ENCODE measurements around the gene PTGDR.

The PTGDR gene

GRCh38 chr14:52283099-52283498, 15.6 kb downstream of the PTGDR start:
- in situ Hi-C loops (cut with HindIII; ENCODE audit: low sequenced_read_pairs) = no loop called here
- H3K4me3 ChIP-seq (ENCODE audit: low read depth, low read length) = no peak overlapping the region
- no peak for TF ChIP-seq CTCF (IDR thresholded peaks at IDR 0.05; ENCODE audit: low read depth, low read length)
- no peak for DNase-seq (ENCODE audit: low read depth, low spot score)

- no peak overlapping the region for H3K4me3 ChIP-seq (ENCODE audit: low read depth, low read length)
- in situ Hi-C loops (cut with HindIII; ENCODE audit: low sequenced_read_pairs) = no loop called here
- DNase-seq (ENCODE audit: low read depth, low spot score) = peak; percentile 40
- TF ChIP-seq CTCF (IDR thresholded peaks at IDR 0.05; ENCODE audit: low read depth, low read length) = no peak
Observed at GRCh38 chr14:52286661-52287649, 19.5 kb downstream of the PTGDR start.

- DNase-seq (ENCODE audit: low read depth, low spot score) = no peak
- in situ Hi-C loops (cut with HindIII; ENCODE audit: low sequenced_read_pairs) = no loop called here
- no peak for TF ChIP-seq CTCF (IDR thresholded peaks at IDR 0.05; ENCODE audit: low read depth, low read length)
- H3K4me3 ChIP-seq (ENCODE audit: low read depth, low read length) = no peak overlapping the region
Observed at GRCh38 chr14:52296378-52296777, 28.9 kb downstream of the PTGDR start.

- no peak for DNase-seq (ENCODE audit: low read depth, low spot score)
- H3K4me3 ChIP-seq (ENCODE audit: low read depth, low read length) = no peak overlapping the region
- no peak for TF ChIP-seq CTCF (IDR thresholded peaks at IDR 0.05; ENCODE audit: low read depth, low read length)
- in situ Hi-C loops (cut with HindIII; ENCODE audit: low sequenced_read_pairs) = no loop called here
Observed at GRCh38 chr14:52298795-52299194, 31.3 kb downstream of the PTGDR start.

GRCh38 chr14:52299692-52300278, 32.3 kb downstream of the PTGDR start:
- DNase-seq (ENCODE audit: low read depth, low spot score) = peak; percentile 71

GRCh38 chr14:52303236-52303635, 35.7 kb downstream of the PTGDR start:
- no peak overlapping the region for H3K4me3 ChIP-seq (ENCODE audit: low read depth, low read length)
- TF ChIP-seq CTCF (IDR thresholded peaks at IDR 0.05; ENCODE audit: low read depth, low read length) = no peak
- in situ Hi-C loops (cut with HindIII; ENCODE audit: low sequenced_read_pairs) = no loop called here
- no peak for DNase-seq (ENCODE audit: low read depth, low spot score)

More at GRCh38 chr14:52299692-52300278, 32.3 kb downstream of the PTGDR start:
- in situ Hi-C loops (cut with HindIII; ENCODE audit: low sequenced_read_pairs) = no loop called here
- peak; percentile 58 for TF ChIP-seq CTCF (IDR thresholded peaks at IDR 0.05; ENCODE audit: low read depth, low read length)
- no peak overlapping the region for H3K4me3 ChIP-seq (ENCODE audit: low read depth, low read length)

All from astrocyte of the spinal cord (primary cell).